A549 treated with RU486 at 1 μM for 4 hours (cell line): Measurements from ENCODE around the gene DOCK11. TPM values are rescaled to one million over a fixed set of nuclear protein-coding genes. Genes with fewer than 3 reads are reported as not detected.

ENCODE experiments used
- total RNA-seq: library from RNA; stranded (reverse); fragments of 200-300 nt; extraction: Qiagen RNA extraction; gene quantifications from 5 replicates; pipeline ENCODE4 v1.2.3, GENCODE V29; 2022; ENCODE audit warnings: low read depth

Gene DOCK11
- total RNA-seq, result 3.8 to 7.9 TPM (median 6.6 TPM) in 5 replicates

GRCh38 chrX:118495061-118495921 lies at the start of gene DOCK11:
Gene DOCK11 (plus strand): TSS chrX:118495815. CDS start chrX:118495972, 157 bp downstream.

DNA sequence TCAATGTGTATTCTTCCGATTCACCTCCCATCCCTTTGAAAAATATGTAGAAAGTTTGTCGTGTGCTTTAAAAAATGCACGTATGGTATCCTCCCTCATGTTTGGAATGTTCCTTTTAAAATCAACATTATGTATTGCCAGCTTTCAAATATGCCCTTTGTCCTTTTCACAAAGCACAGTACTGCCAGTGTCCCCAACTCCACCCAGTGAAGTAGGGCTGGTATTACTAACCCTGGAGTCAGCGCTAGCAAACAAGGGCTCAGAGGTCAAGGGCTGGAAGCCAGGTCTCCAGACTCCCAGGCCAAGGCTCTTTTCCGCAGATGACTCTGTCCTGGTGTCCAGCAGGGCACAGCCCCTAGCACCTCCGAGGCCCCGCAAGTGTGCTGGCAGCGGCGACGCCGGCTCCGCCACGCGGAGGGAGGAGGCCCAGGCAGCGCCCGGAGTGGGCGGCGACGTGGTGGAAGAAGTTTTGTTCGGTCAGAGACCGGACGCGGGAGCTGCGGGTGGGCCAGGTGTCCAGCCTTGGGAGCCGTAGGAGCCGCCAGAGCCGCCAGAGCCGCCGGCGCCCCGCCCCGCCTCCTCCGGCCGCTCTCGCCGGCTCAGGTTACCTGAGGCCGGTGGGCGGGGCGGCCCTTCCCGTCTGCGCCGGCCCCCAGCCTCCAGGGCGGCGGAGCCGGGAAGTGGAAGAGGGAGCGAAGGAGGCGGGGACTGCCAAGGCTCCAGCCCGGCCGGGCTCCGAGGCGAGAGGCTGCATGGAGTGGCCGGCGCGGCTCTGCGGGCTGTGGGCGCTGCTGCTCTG lies 231.5 kb downstream of the DOCK11 start, which contains the start of gene IL13RA1:
Gene IL13RA1 (plus strand): TSS at position 720 of the 799 bp plus-strand sequence. CDS start 33 bp downstream, at position 753.

Other genes with a start within 250 kb of the DOCK11 start
- gene WDR44, start 149.7 kb upstream of the DOCK11 start, total RNA-seq, result 8.6 to 16.0 TPM (median 13.2 TPM) in 5 replicates
- 30.3 to 60.9 TPM (median 55.2 TPM) in 5 replicates for gene IL13RA1, start 231.8 kb downstream of the DOCK11 start, total RNA-seq